ENCODE measurements around the gene ZKSCAN5. TPM values are rescaled to one million over a fixed set of nuclear protein-coding genes. Genes with fewer than 3 reads are reported as not detected.

Gene ZKSCAN5
- total and polyA plus RNA-seq, 2 of the 8 experiments (the other 6 are each of a cell fraction or from before 2014, with no cell fraction given): 5.3 to 13.5 TPM

GRCh38 chr7:99455874-99456273 lies 48.6 kb upstream of the ZKSCAN5 start:
- H4K20me1 ChIP-seq (replicated peaks in 1 of 2; ENCODE audit: control insufficient read depth in 1 of 2, insufficient read depth in 2 of 2, low read length in 2 of 2): peaks cover 13 to 33% of the 10 kb centered on the region in 2 experiments
- no peak overlapping the region for H4K5ac ChIP-seq (ENCODE audit: insufficient read length, low read depth, low read length)
- WGBS, 2 experiments (ENCODE audit: extremely low coverage in 1 of 2, insufficient coverage in 1 of 2, insufficient read length in 1 of 2, insufficient replicate concordance in 2 of 2, low coverage in 1 of 2, low lambda C conversion rate in 2 of 2, missing lambda C conversion rate in 1 of 2): 84% methylated on average over 9 of the region's 9 CpGs; no CpG with 5 or more reads in 1 of the 2 experiments
- H2AFZ ChIP-seq (ENCODE audit: low read length): no peak overlapping the region
- POLR2A ChIA-PET (ENCODE audit: partially characterized antibody): interaction anchor here (1.1 to 7.5 kb wide), 11 partner anchors 9 to 102 kb away, joined by 3 to 63 read pairs (median 6); partner anchors contain the start of genes ATP5MF, BUD31, CPSF4 and PDAP1
- H2BK5ac ChIP-seq (ENCODE audit: low read depth, low read length): no peak overlapping the region
- no peak overlapping the region for H3K4ac ChIP-seq (replicated peaks; ENCODE audit: insufficient read length, low read depth, low read length)
- H2BK20ac ChIP-seq (ENCODE audit: low read length): no peak overlapping the region
- H3K14ac ChIP-seq (ENCODE audit: insufficient read length): no peak overlapping the region
- H3K18ac ChIP-seq (ENCODE audit: extremely low read depth, low read length): no peak overlapping the region
- H2BK15ac ChIP-seq (ENCODE audit: low read length): no peak overlapping the region
- H3K79me1 ChIP-seq (ENCODE audit: low read depth, low read length): peaks cover 3% of the 10 kb centered on the region
- no peak overlapping the region for H4K91ac ChIP-seq (replicated peaks; ENCODE audit: insufficient read length, low read length)
- no peak overlapping the region for H3K27ac ChIP-seq (ENCODE audit: low read depth, low read length)
- peaks cover 24 to 86% (median 60%) of the 10 kb centered on the region in 4 experiments for H3K36me3 ChIP-seq (ENCODE audit: control insufficient read depth in 2 of 4, insufficient read depth in 4 of 4, low read length in 3 of 4)
- no peak overlapping the region for H3K4me2 ChIP-seq (ENCODE audit: insufficient read depth in 1 of 2, low read depth in 2 of 2, low read length in 2 of 2)
- DNase-seq (ENCODE audit: low read depth in 1 of 2, low spot score in 2 of 2) (no peak), FAIRE-seq (no peak)
- H3K79me2 ChIP-seq (ENCODE audit: control insufficient read depth in 1 of 2, insufficient read depth in 2 of 2, low read length in 2 of 2): peaks cover 3 to 23% of the 10 kb centered on the region in 2 experiments; a peak in 3 of 4 replicates
- no peaks in the 10 kb centered on the region for H3K27me3 ChIP-seq (replicated peaks in 1 of 4; ENCODE audit: control insufficient read depth in 3 of 4, extremely low read depth in 1 of 4, insufficient read depth in 3 of 4, low read length in 3 of 4)
- no peaks in the 10 kb centered on the region; a peak in 1 of 7 replicates for H3K4me1 ChIP-seq (replicated peaks in 1 of 4; ENCODE audit: control insufficient read depth in 3 of 4, insufficient read depth in 4 of 4, low read length in 3 of 4)
- H3K9ac ChIP-seq (replicated peaks in 1 of 4; ENCODE audit: extremely low read depth in 1 of 4, low read depth in 3 of 4, low read length in 3 of 4): no peak overlapping the region
- H2BK12ac ChIP-seq (ENCODE audit: low read depth, low read length): no peak overlapping the region
- no peak overlapping the region for H3K4me3 ChIP-seq (ENCODE audit: extremely low read depth in 1 of 4, insufficient read depth in 2 of 4, low read depth in 3 of 4, low read length in 4 of 4)
- TF ChIP-seq POLR2AphosphoS5 (IDR thresholded peaks at IDR 0.05; ENCODE audit: low read depth, low read length): peak; percentile 13; the same call in 1 of the 2 replicates
- TF ChIP-seq RAD21 (IDR thresholded peaks at IDR 0.05 in 1 of 2, conservative IDR thresholded peaks at IDR 0.05 in 1 of 2; ENCODE audit: low read depth in 2 of 2, low read length in 2 of 2): no peak
- no peak overlapping the region for H2AK5ac ChIP-seq (ENCODE audit: low read depth, low read length)
- CTCF ChIA-PET (ENCODE audit: partially characterized antibody): interaction anchor here (0.7 to 2.1 kb wide), 5 partner anchors 12 to 52 kb away, joined by 3 to 7 read pairs (median 3); no protein-coding TSS in a partner anchor
- no peak overlapping the region for H2BK120ac ChIP-seq (replicated peaks; ENCODE audit: low read depth, low read length)
- no peaks in the 10 kb centered on the region for H3K9me3 ChIP-seq (ENCODE audit: insufficient read depth in 2 of 2, low read depth in 1 of 2, low read length in 1 of 2)
- H3K23me2 ChIP-seq (ENCODE audit: low read depth, low read length): no peaks in the 10 kb centered on the region
- H3K23ac ChIP-seq (ENCODE audit: insufficient read length): no peak overlapping the region
- peak overlapping the region; percentile 10; the same call in 1 of the 2 replicates for H4K8ac ChIP-seq (ENCODE audit: extremely low read depth, insufficient read depth, low read length)
- no peak overlapping the region for H3K56ac ChIP-seq (replicated peaks; ENCODE audit: insufficient read length, low read depth, low read length)
